A673 (cell line): ENCODE data around the gene SEMA6D.

Source experiments
- EZH2 ChIP-seq: fragments of 200-600 bp; sonication (generic); IDR thresholded peaks from 2 replicates; pipeline ENCODE4 v1.6.1; 2017; ENCODE audit warnings: borderline replicate concordance, low read depth, mild to moderate bottlenecking, mixed read lengths, antibody characterized with exemption, low read length; ENCODE audit not compliant: poor library complexity, severe bottlenecking
- TF ChIP-seq, protein P1 (sequence below): fragments of 300-800, 200-600 bp; sonication (generic); conservative IDR thresholded peaks from 2 replicates; pipeline ENCODE4 v1.5.1; 2017; ENCODE audit warnings: low read depth, mild to moderate bottlenecking, antibody characterized with exemption, low read length, moderate library complexity, mixed read lengths

GRCh38 chr15:47718497-47719437 is 1.5 kb downstream of the SEMA6D start:
- TF ChIP-seq, protein P1, sequence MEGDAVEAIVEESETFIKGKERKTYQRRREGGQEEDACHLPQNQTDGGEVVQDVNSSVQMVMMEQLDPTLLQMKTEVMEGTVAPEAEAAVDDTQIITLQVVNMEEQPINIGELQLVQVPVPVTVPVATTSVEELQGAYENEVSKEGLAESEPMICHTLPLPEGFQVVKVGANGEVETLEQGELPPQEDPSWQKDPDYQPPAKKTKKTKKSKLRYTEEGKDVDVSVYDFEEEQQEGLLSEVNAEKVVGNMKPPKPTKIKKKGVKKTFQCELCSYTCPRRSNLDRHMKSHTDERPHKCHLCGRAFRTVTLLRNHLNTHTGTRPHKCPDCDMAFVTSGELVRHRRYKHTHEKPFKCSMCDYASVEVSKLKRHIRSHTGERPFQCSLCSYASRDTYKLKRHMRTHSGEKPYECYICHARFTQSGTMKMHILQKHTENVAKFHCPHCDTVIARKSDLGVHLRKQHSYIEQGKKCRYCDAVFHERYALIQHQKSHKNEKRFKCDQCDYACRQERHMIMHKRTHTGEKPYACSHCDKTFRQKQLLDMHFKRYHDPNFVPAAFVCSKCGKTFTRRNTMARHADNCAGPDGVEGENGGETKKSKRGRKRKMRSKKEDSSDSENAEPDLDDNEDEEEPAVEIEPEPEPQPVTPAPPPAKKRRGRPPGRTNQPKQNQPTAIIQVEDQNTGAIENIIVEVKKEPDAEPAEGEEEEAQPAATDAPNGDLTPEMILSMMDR = no peak
- no peak for TF ChIP-seq EZH2
